ENCODE results near the gene SLC12A6.
"Not testable (repeated sequence)": the region's sequence is repeated elsewhere in the genome, so short reads cannot be mapped to it uniquely, and the experiment has no call there.

SLC12A6 gene

DNA sequence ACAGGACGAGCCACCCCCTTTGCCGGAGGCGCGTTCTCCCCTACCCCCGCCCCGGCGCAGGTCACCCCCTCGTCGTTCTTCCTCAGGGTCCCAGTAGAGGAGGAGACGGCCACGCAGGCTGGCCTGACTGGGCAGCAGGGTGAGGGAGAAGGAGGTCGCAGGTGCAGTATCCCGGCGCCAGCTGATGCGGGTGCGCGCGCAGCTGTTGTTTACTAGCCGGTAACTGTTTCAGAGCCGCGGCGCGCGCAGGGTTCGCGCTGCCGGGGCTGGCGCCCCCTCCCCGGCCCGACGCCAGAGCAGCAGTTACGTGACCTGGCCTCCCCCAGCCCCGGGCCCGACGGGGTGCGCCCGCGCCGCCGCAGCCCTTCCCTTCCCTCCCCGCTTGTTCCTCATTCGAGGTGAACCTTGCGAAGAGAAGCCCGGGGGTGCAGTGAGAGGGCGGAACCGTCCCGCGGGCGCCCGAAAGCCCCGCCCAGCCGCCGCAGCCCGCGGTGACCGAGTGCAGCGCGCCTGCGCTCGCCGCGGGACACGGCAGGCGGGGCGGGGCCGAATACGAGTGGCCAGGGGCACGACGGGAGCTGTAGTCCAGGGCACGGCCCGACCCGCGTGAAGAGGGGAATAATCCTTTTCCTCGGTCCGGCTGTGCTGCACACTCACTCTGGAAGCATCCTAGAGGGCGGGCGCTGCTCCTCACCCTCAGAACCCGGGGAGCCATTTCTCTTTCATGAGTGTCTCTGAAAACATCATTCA lies at the start of gene SLC12A6:
SLC12A6 (minus strand) TSS at position 225 of the 750 bp plus-strand sequence. CDS start 1,101 bp downstream, outside the sequence.
- peak; percentile 94 for DNase-seq (ENCODE audit: low read depth, low spot score)

GRCh38 chr15:34381829-34382521 lies 44.4 kb upstream of the SLC12A6 start:
- not testable (repeated sequence) for DNase-seq (ENCODE audit: low read depth, low spot score)

- not testable (repeated sequence) for DNase-seq (ENCODE audit: low read depth, low spot score)
Observed at GRCh38 chr15:34380491-34380890, 42.9 kb upstream of the SLC12A6 start.

DNA sequence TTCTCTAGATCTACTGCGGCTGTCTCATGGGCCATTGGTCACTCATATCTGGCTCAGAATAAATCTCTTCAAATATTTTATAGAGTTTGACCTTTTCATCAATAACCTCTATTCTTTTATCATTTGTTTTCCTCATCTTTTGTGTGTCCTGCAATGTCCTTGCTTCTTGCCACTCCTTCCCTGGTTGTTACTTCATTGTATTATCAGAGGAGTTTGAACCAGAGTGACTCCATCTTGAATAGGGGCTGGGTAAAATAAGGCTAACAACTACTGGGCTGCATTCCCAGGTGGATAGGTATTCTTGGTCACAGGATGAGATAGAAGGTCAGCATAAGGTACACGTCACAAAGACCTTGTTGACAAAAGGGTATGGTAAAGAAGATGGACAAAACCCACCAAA lies 39.3 kb upstream of the SLC12A6 start:
- DNase-seq (ENCODE audit: low read depth, low spot score): no peak

GRCh38 chr15:34375541-34375940 lies 38.0 kb upstream of the SLC12A6 start:
- not testable (repeated sequence) for DNase-seq (ENCODE audit: low read depth, low spot score)

- no peak for DNase-seq (ENCODE audit: low read depth, low spot score)
Observed at GRCh38 chr15:34374816-34375215, 37.2 kb upstream of the SLC12A6 start.

DNA sequence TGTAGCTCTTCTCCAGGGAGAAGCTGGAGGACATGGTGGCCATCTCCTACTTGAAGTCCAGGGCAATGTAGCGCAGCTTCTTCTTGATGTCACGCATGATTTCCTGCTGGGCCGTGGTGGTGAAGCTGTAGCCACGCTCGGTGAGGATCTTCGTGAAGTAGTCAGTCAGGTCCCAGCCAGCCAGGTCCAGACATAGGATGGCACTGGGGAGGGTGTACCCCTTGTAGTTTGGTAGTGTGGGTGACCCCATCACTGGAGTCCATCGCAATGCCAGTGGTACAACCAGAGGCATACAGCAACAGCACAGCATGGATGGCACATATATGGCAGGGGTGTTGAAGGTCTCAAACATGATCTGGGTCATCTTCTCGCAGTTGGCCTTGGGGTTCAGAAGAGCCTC lies 36.4 kb upstream of the SLC12A6 start:
- no peak for DNase-seq (ENCODE audit: low read depth, low spot score)

DNA sequence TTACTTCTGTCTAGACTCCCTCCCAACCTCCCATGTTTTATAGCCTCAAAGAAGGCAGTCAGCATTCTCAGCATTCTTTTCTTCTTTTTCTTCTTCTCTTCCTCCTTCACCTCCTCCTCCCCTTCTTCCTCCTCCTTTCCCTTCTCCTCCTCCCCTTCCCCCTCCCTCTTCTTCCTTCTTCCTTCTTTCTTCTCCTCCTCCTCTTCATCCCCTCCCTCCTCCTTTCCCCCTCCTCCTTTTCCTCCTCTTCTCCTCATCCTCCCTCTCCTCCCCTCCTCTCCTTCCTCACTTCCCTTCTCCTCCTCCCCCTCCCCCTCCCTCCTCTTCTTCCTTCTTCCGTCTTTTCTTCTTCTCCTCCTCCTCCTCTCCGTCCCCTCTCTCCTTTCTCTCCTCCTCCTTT lies 33.1 kb upstream of the SLC12A6 start:
- no peak for DNase-seq (ENCODE audit: low read depth, low spot score)

GRCh38 chr15:34370129-34370528 lies 32.5 kb upstream of the SLC12A6 start:
- no peak for DNase-seq (ENCODE audit: low read depth, low spot score)

GRCh38 chr15:34367101-34368081 lies 29.8 kb upstream of the SLC12A6 start, which contains the start of gene LPCAT4:
LPCAT4 (minus strand) TSS chr15:34367196; CDS start chr15:34367100, 96 bp downstream.
- peak; percentile 92 for DNase-seq (ENCODE audit: low read depth, low spot score)

DNA sequence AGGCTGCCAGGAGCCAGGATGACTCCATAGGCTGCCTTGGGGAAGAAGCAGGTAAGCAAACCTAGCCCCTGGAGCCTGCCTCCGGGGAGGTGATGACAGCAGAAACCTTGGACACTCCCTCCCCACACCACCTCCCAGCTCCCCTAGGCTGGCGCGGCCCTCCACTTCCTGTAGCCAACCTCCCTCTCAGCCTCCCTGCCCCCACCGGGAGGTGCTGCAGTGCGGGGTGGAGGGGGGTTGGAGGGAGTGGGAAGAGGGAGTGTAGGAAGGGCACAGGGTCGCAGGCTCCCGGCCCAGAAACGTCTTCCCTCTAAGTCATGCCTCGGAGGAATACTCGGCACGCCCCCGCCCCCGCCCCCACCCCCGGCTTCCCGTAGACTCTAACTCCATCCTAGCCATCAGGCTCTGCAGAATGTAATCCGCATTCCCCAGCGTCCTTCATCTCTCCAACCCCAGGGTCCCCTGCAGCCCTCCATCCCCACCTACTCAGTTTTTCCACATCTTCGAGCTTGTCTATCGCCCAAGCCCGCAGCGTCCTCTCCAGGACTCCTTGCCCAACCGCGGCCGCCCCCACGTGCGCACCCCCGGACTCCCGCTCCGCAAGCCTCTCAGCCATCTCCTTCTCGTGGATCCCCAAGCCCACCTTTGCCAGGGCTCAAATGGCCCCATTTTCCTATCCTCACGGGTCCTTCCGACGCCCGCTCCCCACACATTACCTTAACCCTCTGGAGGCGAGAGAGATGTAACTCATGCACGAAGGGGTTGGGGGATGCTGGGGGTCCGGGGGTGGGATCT lies 28.9 kb upstream of the SLC12A6 start:
- DNase-seq (ENCODE audit: low read depth, low spot score): peak; percentile 92

DNA sequence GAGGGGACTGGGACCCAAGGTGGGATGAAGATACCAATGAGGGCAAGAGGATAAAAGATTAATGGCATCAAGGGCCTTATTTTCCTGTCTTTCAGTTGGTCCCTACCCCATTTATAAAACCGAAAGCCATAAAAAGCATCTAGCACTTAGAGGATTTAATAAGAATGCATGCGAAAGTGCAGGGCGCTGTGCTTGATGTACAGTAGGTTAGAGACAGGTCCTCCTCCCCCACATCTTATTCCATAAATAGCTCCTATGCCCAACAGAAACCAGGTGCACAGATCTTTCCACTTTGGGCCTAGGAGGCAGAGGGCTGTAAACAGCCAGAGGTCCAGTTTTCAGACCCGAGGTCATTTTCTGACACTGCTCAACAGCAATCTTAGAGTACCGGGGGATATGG lies 28.3 kb upstream of the SLC12A6 start:
- DNase-seq (ENCODE audit: low read depth, low spot score): no peak

- no peak for DNase-seq (ENCODE audit: low read depth, low spot score)
Observed at GRCh38 chr15:34365091-34365825, 27.7 kb upstream of the SLC12A6 start.

DNA sequence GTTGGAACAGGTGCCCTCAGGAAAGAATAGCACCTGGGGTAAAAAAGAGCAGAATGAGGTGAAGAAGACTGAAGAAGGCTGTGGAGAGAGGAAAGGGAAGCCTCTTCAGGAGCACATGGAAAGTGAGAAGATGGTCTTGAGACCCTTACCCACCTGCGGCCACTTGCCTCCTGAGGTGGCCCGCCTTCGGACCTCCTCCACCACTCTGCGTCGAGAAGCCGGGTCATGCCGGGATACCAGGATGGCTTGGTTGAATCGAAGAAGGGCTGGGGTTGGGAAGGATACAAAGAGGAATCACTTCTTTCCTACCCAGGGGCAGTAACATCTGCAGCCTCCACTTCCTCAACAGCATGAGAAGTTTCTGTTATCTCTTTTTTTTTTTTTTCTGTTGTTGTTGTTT lies 26.5 kb upstream of the SLC12A6 start:
- DNase-seq (ENCODE audit: low read depth, low spot score): no peak

DNA sequence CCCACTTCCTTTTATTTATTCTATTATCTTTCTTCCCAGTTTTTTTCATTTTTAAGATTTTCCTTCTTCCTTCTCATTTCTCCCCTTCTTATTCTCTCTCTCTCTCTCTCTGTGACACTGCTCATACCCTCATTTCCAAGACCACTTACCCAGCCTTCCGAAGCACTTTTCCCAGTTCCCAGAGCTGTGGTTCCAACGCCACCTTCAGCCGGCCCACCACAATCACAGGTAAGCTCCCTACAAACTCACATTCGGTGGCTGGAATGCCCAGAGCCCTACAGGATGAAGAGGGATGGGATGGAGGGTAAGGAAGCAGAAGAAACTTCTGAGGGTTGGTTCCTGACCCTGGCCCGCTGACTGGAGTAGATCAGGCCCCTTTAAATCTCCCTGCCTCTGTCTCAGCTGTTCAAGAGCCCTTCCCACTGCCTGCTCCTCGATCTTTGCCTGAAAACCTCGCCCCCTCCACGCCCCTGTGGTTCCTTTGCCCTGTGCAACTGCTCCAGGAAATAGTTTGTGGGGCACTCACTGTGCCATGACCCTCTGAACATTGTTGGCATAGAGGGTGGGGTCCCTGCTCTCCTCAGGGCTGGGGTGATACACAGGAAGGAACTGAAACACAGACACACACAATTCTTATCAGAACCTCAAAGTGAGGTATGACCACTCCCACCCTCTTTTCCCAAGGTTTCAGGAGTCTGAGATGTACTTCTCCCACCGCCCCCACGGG lies 24.6 kb upstream of the SLC12A6 start:
- no peak for DNase-seq (ENCODE audit: low read depth, low spot score)

DNA sequence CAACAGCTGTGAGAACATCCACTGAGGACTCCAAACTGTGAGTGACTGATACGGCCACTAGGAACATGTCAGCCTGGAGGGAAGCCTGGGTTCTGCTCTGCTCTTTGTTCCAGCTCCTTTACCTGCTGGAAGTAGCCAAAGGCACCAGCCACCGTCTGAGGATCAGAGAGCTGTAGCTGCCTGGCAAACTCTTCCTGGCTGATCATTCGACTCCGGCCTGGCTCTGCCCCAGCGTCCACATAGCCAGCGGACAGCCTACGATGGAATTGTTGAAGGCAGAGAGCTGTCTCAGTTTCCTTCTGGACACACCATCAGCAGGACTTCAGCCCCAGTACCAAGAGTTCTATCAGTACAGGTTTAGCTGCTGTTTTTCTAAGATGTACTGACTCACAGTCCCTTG lies 23.7 kb upstream of the SLC12A6 start:
- no peak for DNase-seq (ENCODE audit: low read depth, low spot score)

DNA sequence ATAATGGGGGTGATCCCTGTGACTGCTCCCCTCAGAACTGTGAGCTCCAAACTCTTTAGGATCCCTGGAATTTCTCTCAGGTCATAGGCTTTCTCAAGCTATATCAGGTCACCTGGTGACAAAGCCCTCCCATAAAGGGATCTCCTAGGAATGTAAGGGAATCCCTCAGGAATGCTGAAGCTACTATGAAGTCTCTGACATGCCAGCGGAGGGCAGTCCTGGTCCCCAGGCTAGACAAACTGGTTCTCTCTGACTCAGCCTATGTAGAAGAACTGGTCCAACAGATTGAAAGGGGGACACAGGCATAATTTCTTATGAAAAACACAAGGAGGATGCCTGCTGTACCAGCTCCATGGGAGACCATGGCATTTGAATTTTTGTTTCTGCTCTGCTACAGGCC lies 22.7 kb upstream of the SLC12A6 start:
- DNase-seq (ENCODE audit: low read depth, low spot score): peak; percentile 78

- no peak for DNase-seq (ENCODE audit: low read depth, low spot score)
Observed at GRCh38 chr15:34359416-34359815, 21.8 kb upstream of the SLC12A6 start.

DNA sequence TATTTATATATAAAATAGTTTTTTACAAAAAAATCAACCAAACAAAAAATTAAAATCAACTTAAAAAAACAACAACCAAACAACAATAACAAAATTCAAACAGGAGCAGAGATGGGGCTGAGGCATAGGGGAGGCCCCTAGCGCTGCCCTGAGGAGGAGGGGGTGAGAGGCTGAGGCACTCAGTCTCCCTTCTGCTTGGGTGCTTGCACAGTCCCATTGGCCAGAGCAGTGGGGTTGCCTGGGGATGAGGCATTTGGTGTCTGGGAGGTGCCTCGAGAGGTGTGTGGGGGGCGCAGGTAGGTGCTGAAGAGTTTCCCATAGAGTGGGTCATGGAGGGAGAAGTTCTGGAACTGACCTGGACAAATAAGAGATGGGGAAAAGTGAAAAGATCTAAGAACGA lies 21.4 kb upstream of the SLC12A6 start:
- DNase-seq (ENCODE audit: low read depth, low spot score): no peak

- DNase-seq (ENCODE audit: low read depth, low spot score): no peak
Observed at GRCh38 chr15:34358367-34358766, 20.8 kb upstream of the SLC12A6 start.
